Endothelial cell of umbilical vein (primary cell): Measurements from ENCODE around the gene COG2. TPM values are rescaled to one million over a fixed set of nuclear protein-coding genes. Genes with fewer than 3 reads are reported as not detected.

Source experiments
- BruUV-seq: library from RNA; stranded (reverse); fragments of 400-500 nt; replicated peaks from 2 replicates; lab custom pipeline; 2021; lab: Mats Ljungman, UMichigan
- CTCF ChIA-PET: fragments of 300-600, 350-600 bp; sonication (Branson Sonifier 250); formaldehyde crosslinking; loops from one replicate; lab custom pipeline; 2021; ENCODE audit warnings: antibody characterized with exemption, inconsistent platforms; lab: Charles Lee
- POLR2A ChIA-PET: fragments of 300-600, 350-600 bp; sonication (Branson Sonifier 250); formaldehyde crosslinking; loops from one replicate; lab custom pipeline; 2021; ENCODE audit warnings: antibody characterized with exemption, inconsistent platforms; lab: Charles Lee
- DNase-seq: peaks from one replicate; pipeline ENCODE4 v3.0.0-alpha.2; 2011; ENCODE audit warnings: low read depth, low spot score
- FAIRE-seq: peaks from 2 replicates; lab custom pipeline; 2011; peaks lifted over from hg19 to GRCh38; lab: Jason Lieb, UNC
- H2AFZ ChIP-seq: 2 replicates; pipeline ENCODE4 v1.6.0; 2012; ENCODE audit warnings: low read depth, low read length, control low read depth, inconsistent platforms
- H3K27ac ChIP-seq: 2 replicates; pipeline ENCODE4 v1.5.1; 2011; ENCODE audit warnings: low read depth, mild to moderate bottlenecking, control low read depth, low read length, moderate library complexity; ENCODE audit not compliant: insufficient read depth
- H3K27me3 ChIP-seq, 2 experiments: 2 replicates each; pipeline versions ENCODE4 v1.6.0 to v1.6.1; 2011; ENCODE audit warnings: low read length in 2 of 2, mixed read lengths in 1 of 2; ENCODE audit not compliant: control insufficient read depth in 2 of 2, insufficient read depth in 2 of 2
- H3K36me3 ChIP-seq, 2 experiments: 2 replicates in 1 of 2; 3 replicates in 1 of 2; pipeline ENCODE4 v1.5.1; 2011; ENCODE audit warnings: low read length in 2 of 2, mild to moderate bottlenecking in 1 of 2, moderate library complexity in 1 of 2; ENCODE audit not compliant: control insufficient read depth in 2 of 2, insufficient read depth in 2 of 2; ENCODE audit errors: extremely low read depth in 1 of 2
- H3K4me1 ChIP-seq: 3 replicates; pipeline ENCODE4 v1.5.1; 2011; ENCODE audit warnings: mild to moderate bottlenecking, low read length; ENCODE audit not compliant: control insufficient read depth, insufficient read depth; ENCODE audit errors: extremely low read depth
- H3K4me2 ChIP-seq: 2 replicates; pipeline ENCODE4 v1.6.1; 2011; ENCODE audit warnings: low read length, control low read depth, mixed read lengths; ENCODE audit not compliant: insufficient read depth
- H3K4me3 ChIP-seq, 3 experiments: fragments of 200-600 bp in 1 of 3; sonication (generic), shearing (Covaris generic) in 1 of 3; replicated peaks in 1 of 3; 2 replicates each; pipeline ENCODE4 v1.5.1; 2011 to 2016; ENCODE audit warnings: control low read depth in 3 of 3, low read length in 3 of 3, mild to moderate bottlenecking in 2 of 3, inconsistent platforms in 1 of 3, low read depth in 1 of 3, moderate library complexity in 1 of 3; ENCODE audit not compliant: insufficient read depth in 1 of 3
- H3K79me2 ChIP-seq: 2 replicates; pipeline ENCODE4 v1.6.0; 2012; ENCODE audit warnings: low read length, inconsistent platforms; ENCODE audit not compliant: control insufficient read depth, insufficient read depth
- H3K9ac ChIP-seq: replicated peaks from 2 replicates; pipeline ENCODE3; 2011; ENCODE audit warnings: low read length, control low read depth; ENCODE audit not compliant: insufficient read depth; ENCODE audit errors: extremely low read depth
- H3K9me1 ChIP-seq: replicated peaks from 3 replicates; pipeline ENCODE4 v1.6.0; 2011; ENCODE audit warnings: mild to moderate bottlenecking, low read length; ENCODE audit not compliant: control insufficient read depth, insufficient read depth; ENCODE audit errors: extremely low read depth
- H3K9me3 ChIP-seq: replicated peaks from 2 replicates; pipeline ENCODE4 v1.5.1; 2012; ENCODE audit warnings: low read length, inconsistent platforms; ENCODE audit not compliant: control insufficient read depth, insufficient read depth
- H4K20me1 ChIP-seq: replicated peaks from 2 replicates; pipeline ENCODE3; 2011; ENCODE audit warnings: mild to moderate bottlenecking, low read length; ENCODE audit not compliant: control insufficient read depth, insufficient read depth; ENCODE audit errors: extremely low read depth
- EZH2 ChIP-seq: IDR thresholded peaks from 2 replicates; pipeline ENCODE4 v1.6.1; 2012; ENCODE audit warnings: borderline replicate concordance, low read depth, mild to moderate bottlenecking, moderate library complexity, low read length, inconsistent platforms; ENCODE audit not compliant: severe bottlenecking
- FOS ChIP-seq: IDR thresholded peaks from 2 replicates; pipeline ENCODE4 v1.6.1; 2011; ENCODE audit warnings: mild to moderate bottlenecking, low read length, moderate library complexity, borderline replicate concordance; ENCODE audit not compliant: insufficient read depth
- GATA2 ChIP-seq: IDR thresholded peaks from 2 replicates; pipeline ENCODE4 v1.7.0; 2011; ENCODE audit warnings: low read depth, mild to moderate bottlenecking, moderate library complexity, mixed read lengths, low read length; ENCODE audit not compliant: insufficient read length, insufficient read depth
- JUN ChIP-seq: IDR thresholded peaks from 2 replicates; pipeline ENCODE4 v1.6.1; 2011; ENCODE audit warnings: borderline replicate concordance, low read depth; ENCODE audit not compliant: insufficient read length, insufficient read depth
- MYC ChIP-seq: IDR thresholded peaks from one replicate; pipeline ENCODE4 v1.6.1; 2011; ENCODE audit warnings: mild to moderate bottlenecking, low read depth, low read length
- POLR2A ChIP-seq: IDR thresholded peaks from 2 replicates; pipeline ENCODE4 v1.6.1; 2012; ENCODE audit warnings: low read depth, mild to moderate bottlenecking, control low read depth, low read length
- POLR2AphosphoS5 ChIP-seq: IDR thresholded peaks from 2 replicates; pipeline ENCODE4 v1.6.1; 2012; ENCODE audit warnings: low read depth, mild to moderate bottlenecking, control low read depth, low read length, moderate library complexity; ENCODE audit not compliant: insufficient read depth
- dilution Hi-C: fragments of 300-500 bp; cut with MboI; formaldehyde crosslinking; loops from one replicate; pipeline ENCODE4 v1.15.0; 2019; ENCODE audit warnings: low sequenced_read_pairs; ENCODE audit not compliant: extremely low pct_ligation_motif_present
- intact Hi-C: fragments of 100-400 bp; cut with micrococcal nuclease; formaldehyde crosslinking; loops from one replicate; pipeline ENCODE4 v1.10.0; 2022
- polyA plus RNA-seq, 4 experiments: library from polyadenylated mRNA; depleted of rRNA in 3 of 4; stranded (reverse) in 3 of 4; unstranded in 1 of 4; fragments of >200 nt; gene quantifications; 2 replicates each; pipeline versions ENCODE4 v1.2.1 to v1.2.3, GENCODE V29; 2011 to 2012; ENCODE audit warnings: missing spikeins in 1 of 4
- total RNA-seq: library from RNA; stranded (reverse); gene quantifications from 2 replicates; pipeline ENCODE4 v1.2.3, GENCODE V29; 2021
- TF ChIP-seq, protein P1 (sequence below): IDR thresholded peaks from 2 replicates; pipeline ENCODE4 v1.6.1; 2011; ENCODE audit not compliant: insufficient read depth, insufficient read length
- TF ChIP-seq, protein P2 (sequence below), 2 donors: IDR thresholded peaks; 1 replicate in 1 of 2; 2 replicates in 1 of 2; pipeline ENCODE4 v1.5.1; 2011; ENCODE audit warnings: low read length in 2 of 2, mild to moderate bottlenecking in 2 of 2, moderate library complexity in 2 of 2, control low read depth in 1 of 2, inconsistent platforms in 1 of 2, low read depth in 1 of 2; ENCODE audit not compliant: insufficient read depth in 1 of 2; ENCODE audit errors: extremely low read depth in 1 of 2

The COG2 gene
- total and polyA plus RNA-seq, 2 donors (not counting 3 experiments of a cell fraction or from before 2014, with no cell fraction given): 7.6 to 24.2 TPM

DNA sequence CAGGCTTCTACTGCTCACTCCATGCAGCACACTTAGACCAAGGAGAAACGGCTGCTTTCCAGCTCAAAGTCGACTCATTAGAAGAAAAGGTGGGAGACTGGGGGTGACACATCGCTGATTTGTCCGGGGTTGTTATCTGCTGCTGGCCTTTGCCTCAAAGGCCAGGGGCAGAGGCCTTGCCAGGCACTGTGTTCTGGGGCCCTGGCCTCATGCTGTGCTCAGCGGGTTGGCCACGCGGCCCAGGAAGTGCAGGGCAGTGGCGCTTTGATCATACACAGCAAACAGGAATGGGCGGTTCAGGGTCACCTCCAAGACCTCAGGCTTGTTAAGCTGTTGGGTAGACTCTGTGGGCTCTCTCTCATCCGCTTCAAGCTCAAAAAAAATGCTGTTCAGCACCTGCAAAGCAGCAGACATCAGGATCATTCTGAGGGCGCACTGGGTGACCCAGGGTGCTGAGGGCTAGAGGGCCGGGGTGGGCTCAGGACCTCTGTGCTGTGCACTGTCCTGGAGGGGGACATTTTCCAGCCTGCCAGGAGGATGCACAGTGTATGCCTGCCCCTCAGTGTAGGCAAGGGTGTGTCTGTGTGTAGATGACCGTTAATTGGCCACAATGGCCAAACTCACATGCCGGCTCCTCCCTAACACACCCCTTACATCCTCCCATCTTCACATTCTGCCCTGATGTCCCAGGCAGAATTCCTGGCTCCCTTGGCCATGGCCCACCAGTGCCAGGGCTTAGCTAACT, 60.8 kb downstream of the COG2 start:
- intact Hi-C loops (no loop called here), dilution Hi-C loops (no loop called here)
- Histone ChIP-seq H3K9me1 (no peaks in the 10 kb centered on the region), H3K9me3 (no peaks in the 10 kb centered on the region), H4K20me1 (no peaks in the 10 kb centered on the region), H3K4me2 (no peak overlapping the region), H3K27me3 (no peaks in the 10 kb centered on the region), H2AFZ (no peak overlapping the region), H3K27ac (no peak overlapping the region), H3K79me2 (no peaks in the 10 kb centered on the region), H3K4me1 (no peaks in the 10 kb centered on the region), H3K9ac (no peak overlapping the region), H3K36me3 (no peaks in the 10 kb centered on the region), H3K4me3 (no peak overlapping the region)
- POLR2A ChIA-PET: no interaction called here
- FAIRE-seq (no peak), DNase-seq (no peak)
- TF ChIP-seq, protein P1, sequence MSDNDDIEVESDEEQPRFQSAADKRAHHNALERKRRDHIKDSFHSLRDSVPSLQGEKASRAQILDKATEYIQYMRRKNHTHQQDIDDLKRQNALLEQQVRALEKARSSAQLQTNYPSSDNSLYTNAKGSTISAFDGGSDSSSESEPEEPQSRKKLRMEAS: no peak
- TF ChIP-seq FOS (no peak), EZH2 (no peak), MYC (no peak), JUN (no peak), POLR2AphosphoS5 (no peak), GATA2 (no peak), POLR2A (no peak)
- TF ChIP-seq, protein P2, sequence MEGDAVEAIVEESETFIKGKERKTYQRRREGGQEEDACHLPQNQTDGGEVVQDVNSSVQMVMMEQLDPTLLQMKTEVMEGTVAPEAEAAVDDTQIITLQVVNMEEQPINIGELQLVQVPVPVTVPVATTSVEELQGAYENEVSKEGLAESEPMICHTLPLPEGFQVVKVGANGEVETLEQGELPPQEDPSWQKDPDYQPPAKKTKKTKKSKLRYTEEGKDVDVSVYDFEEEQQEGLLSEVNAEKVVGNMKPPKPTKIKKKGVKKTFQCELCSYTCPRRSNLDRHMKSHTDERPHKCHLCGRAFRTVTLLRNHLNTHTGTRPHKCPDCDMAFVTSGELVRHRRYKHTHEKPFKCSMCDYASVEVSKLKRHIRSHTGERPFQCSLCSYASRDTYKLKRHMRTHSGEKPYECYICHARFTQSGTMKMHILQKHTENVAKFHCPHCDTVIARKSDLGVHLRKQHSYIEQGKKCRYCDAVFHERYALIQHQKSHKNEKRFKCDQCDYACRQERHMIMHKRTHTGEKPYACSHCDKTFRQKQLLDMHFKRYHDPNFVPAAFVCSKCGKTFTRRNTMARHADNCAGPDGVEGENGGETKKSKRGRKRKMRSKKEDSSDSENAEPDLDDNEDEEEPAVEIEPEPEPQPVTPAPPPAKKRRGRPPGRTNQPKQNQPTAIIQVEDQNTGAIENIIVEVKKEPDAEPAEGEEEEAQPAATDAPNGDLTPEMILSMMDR (IDR thresholded peaks at IDR 0.05; ENCODE audit: extremely low read depth in 1 of 2, insufficient read depth in 1 of 2, low read depth in 1 of 2, low read length in 2 of 2): no peak
- CTCF ChIA-PET: no interaction called here
- no TSS peak for BruUV-seq
